ENCODE results near the gene TSHZ2.

The TSHZ2 gene

DNA sequence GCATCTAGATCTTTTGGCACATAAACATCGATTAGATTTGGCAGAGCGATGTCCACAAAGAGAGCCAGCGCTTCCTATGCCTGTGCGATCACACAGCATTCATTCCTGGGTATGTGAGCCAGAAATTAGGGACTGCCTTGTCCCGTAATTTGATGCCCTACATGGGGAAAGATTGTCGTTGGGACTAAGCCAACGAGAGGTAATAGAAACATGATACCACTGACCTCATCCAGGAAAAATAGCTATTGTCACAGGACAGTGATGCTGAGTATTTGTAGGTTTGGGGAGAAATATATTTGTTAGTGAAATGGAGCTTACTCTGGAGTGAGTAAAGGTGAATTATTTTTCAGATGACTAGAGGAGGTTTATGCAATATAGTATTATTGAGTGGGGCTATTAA lies 154.0 kb downstream of the TSHZ2 start:
- no peak for DNase-seq (ENCODE audit: low read depth in 2 of 2)

DNA sequence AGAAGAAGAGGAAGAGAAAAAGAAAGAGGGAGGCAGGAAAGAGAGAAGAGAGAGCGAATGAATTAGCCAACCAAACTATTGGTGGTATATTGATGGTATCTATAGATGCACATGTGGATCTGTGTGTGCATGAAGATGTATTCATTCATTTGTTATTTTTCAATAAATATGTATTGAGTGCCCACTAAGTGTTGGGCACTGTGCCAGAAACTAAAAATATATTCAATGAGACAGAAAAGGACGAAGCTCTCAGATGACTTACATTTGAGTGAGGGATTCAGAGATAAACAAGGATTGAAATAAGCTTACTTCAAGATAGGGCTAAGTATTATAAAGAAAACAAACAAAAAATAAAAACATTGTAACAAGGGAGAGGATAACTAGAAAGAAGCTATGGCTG lies 154.9 kb downstream of the TSHZ2 start:
- no peak for DNase-seq (ENCODE audit: low read depth in 2 of 2)

DNA sequence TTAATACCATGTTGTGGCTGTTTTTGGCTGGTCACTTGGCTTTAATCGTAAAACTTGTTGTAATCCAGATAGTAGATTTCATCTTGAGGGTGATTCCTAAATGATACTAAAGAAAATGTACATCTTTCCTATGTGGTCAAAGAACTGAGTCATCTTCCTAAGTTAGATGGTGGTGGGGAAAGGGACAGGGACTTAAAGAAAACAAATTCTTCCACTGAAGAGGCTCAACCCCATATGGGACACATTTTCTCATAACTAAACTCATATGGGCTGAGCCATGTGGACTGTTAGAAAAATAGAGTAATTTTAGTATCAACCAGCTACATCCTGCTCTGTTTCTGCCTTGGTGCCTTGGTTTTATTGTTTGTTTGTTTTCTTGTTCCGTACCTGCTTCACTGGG lies 155.8 kb downstream of the TSHZ2 start:
- no peak for DNase-seq (ENCODE audit: low read depth in 2 of 2)

DNA sequence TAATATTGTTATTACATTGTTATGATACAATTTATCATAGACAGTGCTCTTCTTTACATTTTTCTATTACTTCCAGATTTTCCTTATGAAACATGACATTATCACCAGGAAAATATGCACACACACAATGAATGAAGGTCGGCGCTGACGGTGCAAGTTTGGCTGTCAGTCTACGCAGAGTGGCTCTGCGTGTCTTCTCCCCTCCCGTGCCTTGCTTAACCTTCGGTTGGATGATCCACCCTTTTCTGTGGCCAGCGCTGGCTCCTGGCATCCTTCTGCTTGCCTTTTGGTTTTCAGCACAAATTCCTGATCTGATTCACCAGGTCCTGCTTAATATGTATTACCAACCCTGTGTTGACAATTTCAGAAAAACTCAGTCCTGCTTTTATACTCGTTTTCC lies 157.4 kb downstream of the TSHZ2 start:
- no peak for DNase-seq (ENCODE audit: low read depth in 2 of 2)

DNA sequence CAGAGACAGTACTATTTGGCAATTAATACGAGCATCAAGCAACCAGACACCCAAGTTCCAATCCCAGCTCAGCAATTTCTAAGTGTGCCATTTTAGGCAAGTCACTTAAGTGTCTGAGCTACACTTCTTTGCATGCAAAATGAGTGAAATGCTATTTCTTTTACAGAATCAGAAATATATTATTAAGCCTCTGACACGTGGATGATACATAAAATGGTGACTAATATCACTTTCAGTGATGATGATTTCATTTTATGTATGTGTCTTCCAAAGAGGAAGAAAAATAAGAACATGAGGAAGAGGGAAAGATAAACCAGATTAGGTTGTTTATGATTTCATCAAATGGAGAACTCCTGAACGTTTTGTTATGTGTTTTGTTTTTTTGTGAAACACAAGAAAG lies 158.6 kb downstream of the TSHZ2 start:
- no peak for DNase-seq (ENCODE audit: low read depth in 2 of 2)

DNA sequence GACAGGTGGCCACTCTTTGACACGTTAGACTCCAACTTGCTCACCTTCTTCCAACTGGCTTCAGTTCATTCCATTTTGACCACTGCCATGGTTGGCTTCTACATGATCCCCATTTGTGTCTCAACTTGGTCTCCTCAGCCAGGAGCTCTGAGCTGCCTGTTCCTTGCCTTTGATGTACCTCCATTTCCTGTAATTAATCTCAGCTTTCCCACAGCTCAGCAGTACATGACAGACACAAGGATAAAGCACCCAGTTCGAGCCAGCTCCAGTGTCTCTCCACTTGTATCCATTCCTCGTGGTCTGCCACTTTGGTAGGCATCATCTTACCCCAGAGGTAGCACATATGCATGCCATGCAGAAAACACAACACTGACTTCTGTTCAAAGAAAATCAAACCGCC lies 161.0 kb downstream of the TSHZ2 start:
- no peak for DNase-seq (ENCODE audit: low read depth in 2 of 2)

DNA sequence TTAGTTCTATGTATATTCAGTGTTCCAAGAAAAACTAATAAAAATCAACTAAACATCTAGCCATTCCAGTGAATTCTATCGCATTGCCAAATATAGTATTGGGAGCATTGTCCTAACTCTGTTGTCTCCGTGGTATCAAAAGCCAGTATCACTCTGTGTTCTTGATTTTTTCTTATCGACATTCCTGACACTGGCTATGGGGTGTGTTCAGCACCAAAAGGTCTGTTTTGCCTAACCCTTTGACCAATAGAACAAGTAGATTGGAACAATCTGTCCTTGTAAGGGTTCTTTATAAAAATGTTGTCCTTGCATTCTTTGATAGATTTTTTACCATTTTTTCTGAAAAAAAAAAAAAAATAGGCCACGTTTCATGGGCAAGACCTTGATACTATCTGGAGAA lies 161.5 kb downstream of the TSHZ2 start:
- DNase-seq (ENCODE audit: low read depth in 2 of 2) = no peak

DNA sequence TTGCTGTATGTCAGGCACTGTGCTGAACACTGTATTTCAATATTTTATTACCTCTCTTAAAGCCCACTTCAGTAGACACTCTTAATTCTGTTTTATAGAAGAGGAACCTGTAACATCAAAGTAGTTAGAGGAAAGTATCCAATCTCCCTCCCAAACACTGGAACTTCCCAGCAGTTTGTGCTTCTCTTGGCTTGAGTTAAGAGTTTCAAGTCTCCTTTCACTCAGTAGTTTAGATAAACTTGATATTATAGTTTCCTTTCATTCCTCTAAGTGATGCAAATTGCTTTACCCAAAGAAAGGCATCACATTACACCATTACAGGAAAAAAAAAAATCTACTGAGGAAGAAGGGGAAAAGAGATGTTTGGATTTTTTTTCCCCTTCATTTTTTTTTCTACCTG lies 164.3 kb downstream of the TSHZ2 start:
- DNase-seq (ENCODE audit: low read depth in 2 of 2) = no peak

DNA sequence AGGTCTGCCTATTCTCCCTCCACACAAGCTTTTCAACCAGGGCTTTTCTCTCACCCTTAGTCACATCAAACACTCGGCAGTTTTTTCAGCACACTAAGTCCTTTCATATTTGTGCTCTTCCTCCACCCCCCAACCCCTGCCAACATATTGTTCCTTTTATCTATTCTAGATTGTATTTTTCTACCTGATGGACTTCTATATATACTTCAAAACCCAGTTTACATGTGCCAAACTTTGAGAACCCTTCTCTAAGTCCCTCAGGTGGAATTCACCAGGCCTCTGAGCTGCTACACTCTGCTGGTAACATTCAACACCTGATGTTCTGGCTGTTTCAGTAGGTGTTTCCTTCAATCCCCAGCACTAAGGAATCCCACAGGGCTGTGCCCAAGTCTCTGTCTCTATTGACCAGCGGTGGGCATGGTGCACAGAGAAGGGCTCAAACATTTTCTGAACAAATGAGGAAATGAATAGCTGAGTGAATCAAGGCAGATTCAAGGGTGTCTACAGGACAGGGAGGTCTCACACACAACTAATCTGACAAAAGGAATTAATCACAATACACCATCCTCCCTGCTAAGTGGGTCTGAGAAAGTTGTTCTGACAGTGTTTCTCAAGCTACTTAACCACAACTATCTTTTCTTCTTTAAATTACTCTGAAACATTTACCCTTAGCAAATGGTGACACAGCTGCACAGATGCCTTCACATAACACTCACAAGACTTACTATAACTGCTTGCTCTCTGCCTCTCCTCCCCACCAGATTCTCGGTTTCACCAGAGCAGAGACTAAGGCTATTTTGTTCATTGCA lies 166.5 kb downstream of the TSHZ2 start:
- no peak for DNase-seq (ENCODE audit: low read depth in 2 of 2)

DNA sequence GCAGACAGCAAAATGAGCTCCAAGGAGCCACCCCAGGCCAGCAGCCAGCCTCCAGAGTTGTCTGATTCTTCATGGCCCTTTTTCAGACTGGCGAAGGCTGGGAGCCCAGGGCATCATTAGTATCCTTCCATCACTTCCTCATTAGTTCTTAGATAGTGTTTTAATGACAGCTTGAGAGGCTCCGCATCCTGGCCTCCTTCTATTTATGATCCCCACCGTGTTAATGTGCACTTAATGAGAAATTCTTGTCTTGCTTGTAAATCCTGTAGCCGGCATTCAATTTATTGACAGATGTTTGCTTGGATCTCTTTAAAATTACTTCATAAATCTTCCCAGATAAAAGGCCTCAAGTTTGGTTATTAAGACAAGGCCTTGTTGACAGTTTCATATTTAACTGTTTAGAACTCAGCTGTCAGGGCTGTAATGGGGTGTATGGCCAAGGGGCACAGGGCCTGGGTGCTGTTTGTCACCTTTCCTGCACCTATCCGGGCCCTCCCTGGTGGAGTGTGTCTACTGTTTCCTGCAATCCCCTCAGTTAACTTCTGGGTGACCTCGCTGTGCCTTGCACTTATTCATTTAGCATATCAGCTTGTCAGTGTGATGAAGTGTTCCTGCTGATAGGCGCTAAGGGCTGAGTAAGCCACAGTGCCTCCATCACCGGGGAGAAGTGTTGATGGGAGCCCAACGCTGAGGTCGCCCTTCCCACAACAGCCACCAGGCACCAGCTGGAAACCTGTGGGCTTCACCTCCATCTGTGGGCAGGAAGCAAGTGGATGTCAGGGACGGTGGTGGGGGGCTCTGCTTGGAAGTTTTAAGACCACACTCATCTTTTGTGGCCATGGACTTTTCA lies 169.3 kb downstream of the TSHZ2 start:
- DNase-seq (ENCODE audit: low read depth in 2 of 2) = no peak

DNA sequence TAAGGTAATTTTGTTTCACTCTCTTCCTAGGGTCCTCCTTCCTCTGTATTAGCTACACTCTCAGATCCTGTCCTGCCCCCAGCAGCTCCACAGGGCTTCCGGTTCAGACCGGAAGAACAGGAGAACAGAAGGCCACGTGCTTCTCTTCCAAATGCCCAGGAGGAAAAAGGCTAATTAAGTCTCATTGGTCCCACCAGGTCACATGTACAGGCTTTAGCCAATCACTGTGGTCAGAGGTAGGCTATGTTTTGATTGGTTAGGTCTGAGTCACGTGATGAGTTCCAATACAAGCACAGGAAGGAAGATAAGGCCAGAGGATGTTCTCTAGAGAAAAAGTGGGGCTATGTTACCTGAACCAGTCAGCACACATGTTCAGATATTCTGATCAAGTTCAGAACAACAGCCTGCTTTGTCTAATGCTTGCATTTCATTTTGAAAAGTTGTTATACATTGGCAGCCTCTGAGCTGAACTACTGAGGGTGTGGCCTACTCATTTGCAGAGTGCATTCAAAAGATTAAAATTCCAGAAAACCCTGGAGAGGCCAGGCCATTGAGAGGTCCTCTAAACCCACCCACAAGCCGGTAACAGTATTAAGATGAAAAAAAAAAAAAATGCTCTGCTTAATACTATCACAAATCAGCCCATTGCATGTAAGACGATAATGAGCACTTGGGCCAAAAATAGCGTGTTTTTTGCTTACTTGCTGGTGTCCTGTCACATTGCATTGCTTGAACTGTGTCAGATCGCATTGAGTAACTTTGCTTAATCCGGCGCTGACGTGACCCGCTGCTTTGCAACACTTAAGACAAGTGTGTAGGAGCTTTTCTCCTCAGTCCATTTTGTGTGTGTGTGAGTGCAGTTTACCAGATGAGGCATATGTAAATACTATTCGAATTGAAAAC lies 170.3 kb downstream of the TSHZ2 start:
- DNase-seq (ENCODE audit: low read depth in 2 of 2) = no peak

DNA sequence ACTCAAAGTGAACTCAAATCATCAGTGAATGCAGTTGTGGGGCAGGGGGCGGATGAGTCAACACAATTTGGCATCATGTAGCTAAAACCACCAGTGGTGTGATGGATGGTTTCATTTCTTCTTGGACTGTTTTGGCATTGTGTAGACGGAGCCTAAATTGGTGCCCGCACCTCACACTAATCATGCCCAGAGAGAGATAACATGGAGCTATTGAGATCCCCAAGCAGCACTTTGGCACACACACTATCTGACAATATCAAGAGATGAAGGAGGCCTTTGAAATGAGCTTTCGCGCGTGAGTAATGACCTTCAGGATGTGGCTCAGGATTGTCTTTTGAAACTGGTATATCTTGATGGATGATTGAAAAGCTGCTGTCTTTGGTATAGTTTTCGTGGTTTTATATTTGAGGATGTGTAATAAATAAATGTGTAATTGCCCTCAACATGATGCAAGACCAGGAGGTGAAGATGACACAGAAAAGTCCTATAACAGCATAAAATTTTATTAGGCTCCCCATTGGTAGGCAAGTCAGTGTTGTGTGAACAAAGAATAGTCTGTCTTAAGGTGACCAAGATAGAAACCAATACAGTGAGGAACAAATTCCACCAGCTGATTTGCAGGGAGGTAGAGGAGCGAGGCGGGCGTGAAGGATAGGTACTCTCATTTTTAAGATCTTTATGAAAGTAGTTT lies 174.2 kb downstream of the TSHZ2 start:
- peak; percentile 22 to 30 for DNase-seq (ENCODE audit: low read depth in 2 of 2)

DNA sequence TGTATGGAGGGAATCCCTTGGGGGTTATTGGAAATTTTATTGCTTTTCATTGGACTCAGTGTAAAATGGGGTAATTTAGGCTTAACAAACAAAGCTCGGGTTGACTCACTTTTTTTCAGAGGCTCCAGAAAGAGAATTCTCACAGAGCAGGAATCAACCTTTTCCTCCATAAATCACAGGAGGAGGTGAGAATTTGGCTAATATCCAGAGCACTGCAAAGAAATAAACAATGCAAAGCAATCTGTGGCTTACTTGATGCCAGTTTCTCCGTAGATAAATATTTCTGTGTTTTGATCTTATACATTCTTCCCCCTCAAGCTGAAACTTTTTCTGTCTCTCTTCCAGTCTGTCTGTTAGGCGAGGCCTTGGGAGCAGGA lies 176.6 kb downstream of the TSHZ2 start:
- DNase-seq (ENCODE audit: low read depth in 2 of 2) = no peak

DNA sequence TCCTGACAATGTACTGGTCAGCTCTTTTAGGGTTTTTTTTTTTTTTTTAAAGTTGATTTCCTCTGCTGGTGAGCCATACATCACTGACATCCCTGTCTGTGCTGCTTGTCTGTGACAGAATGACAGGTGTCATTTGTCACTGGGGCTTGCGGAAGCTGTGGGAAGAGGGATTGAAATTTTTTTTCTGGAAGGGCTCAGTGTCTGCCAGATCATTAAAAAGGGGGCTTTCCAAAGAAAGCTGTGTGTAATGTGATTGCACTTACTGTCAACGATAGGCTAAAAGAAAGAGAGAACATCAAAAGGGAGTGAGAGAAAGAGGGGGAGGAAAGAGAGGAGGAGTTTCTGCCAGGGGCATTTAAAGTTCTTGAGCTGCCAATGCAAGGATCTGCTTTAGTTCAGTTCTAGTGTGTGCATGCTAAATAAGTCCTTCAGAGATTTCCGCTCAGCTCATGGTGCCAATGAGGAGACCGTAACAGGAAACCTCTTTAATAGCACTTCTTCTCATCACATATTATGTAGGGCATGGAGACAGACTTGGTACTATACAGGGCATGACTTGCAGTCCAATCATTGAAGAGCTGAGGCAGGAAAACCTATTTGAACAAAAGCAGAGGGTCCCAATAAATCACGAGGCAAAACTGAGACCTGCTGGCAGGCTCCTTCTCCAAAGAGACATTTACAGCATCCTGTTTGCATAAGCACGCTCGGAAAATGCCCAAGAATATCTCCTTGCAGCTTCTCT lies 177.2 kb downstream of the TSHZ2 start:
- no peak for DNase-seq (ENCODE audit: low read depth in 2 of 2)

DNA sequence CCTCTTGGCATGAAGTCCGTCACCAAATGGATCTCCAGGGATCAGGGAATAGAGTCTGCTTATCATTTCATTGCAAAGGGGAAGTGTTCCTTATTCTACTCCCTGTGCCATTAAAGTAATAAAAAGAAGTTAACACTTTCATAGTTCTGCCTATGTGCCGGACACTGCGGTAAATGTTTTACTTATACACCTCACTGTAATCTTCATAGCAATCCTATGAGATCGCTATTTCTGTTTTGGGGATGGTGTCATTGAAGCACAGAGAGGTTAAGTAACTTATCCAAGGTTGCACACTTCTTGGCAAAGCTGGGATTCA lies 177.7 kb downstream of the TSHZ2 start:
- DNase-seq (ENCODE audit: low read depth in 2 of 2) = no peak

DNA sequence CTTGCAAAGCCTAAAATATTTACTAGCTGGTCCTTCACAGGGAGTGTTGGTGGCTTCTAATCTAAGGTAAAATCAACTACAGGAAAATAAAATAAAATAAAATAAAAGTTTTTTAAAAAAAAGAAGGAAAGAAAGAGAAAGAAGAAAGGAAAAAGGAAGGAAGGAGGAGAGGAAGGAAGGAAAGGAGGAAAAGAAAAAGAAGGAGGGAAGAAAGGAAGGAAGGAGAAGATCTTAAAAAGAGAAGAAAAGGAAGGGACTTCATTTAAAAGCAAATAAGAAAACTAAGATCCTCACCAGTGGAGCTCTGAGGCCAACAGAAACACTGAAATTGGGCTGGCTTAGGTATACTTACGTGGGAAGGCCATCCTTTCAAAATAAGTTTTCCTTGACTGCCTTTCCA lies 178.4 kb downstream of the TSHZ2 start:
- no peak for DNase-seq (ENCODE audit: low read depth in 2 of 2)

DNA sequence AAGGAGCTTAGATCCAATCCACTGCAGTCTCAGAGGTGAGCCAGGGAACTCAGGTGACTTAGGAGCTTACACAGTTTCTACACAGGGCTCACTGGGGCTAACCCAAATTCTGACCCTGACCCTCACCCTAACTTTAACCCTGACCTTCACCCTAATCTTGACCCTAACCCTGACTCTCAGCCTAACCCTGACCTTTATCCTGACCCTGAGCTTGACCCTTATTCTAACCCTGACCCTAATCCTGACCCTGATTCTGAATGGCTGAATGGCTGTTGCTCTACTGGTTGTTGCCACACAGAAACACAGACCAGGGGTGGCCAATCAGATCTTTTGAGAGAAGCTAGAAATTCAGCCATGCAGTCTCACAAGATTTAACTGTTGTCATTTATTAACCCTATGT lies 180.1 kb downstream of the TSHZ2 start:
- no peak for DNase-seq (ENCODE audit: low read depth in 2 of 2)

DNA sequence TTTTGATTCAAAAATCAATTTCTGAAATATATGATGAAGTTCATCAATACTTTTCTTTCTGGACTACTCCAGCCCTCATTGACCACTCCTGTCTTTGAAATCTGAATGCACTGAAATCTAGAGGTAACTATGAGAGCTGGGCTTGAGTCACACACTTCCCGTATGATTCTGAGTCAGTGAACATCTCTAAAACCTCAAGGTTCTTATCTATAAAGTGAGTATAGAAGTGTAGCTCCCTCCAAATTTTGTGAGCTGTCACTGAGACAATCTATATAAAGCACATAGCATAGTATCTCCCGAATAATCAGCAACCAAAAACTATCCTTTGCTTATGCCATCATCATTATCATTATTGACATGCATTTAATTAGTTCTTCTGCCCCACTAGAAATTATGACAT lies 182.4 kb downstream of the TSHZ2 start:
- no peak for DNase-seq (ENCODE audit: low read depth in 2 of 2)

DNA sequence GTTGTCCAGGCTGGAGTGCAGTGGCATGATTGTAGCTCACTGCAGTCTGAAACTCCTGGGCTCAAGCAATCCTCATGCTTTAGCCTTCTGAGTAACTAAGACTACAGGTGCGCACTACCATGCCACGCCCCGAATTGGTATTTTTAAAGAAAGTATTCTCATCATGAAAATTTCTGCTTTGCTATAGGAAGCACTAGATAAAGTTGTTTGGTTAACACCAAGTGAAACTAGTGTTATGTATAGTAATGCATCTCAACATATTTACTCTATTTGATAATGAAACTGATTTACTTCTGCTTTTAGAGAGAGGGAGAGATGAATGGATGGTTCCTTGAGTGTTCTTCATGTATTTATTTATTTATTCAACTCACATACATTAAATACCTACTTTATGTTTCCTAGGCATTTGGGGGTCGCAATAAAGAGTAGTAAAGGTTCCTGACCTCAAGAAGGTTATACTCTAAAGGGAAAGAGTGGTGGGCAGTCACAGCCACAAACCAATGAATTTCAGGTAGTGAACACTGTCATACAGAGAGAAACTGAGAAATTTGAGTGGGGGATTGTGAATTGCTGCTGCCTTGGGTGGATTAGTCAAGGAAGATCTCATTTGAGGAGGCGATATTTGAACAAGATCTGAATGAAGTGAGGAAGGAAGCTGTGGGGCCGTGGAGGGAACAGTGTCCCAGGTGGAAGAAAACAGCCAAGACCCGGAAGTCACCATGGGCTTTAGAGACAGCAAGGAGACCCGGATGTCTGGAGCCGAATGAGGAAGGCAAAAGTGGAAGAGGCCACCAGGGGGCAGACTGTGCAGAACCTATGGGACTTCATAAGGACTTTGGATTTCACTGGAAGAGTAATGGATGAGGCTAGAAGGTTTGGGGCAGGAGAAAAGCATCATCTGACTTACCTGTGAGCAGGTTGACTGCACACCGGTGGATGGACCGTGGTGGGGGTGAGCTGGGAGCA lies 185.6 kb downstream of the TSHZ2 start:
- peak in 1 of 2 donors; percentile 20 for DNase-seq (ENCODE audit: low read depth in 2 of 2)

DNA sequence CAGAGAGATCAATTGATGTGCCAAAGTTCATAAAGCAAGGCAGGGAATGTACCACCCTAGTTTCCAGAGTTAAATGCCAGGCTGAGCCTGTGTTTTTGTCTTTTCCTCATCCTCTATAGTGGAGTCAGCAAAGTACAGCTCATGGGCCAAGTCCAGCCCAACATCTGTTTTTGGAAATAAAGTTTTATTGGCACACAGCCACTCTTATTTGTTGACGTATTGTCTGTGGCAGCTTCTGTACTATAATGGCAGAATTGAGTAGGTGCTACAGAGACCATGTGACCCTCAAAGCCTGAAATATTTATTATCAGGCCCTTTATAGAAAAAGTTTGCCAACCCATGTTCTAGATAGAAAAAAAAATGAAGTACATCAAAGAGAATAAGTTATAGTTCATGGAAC lies 187.0 kb downstream of the TSHZ2 start:
- no peak for DNase-seq (ENCODE audit: low read depth in 2 of 2)

Data from activated CD4-positive, alpha-beta T cell treated with anti-CD3 and anti-CD28 coated beads for 24 hours (primary cell).